ENCODE data around the gene FBXO39. TPM values are rescaled to one million over a fixed set of nuclear protein-coding genes. Genes with fewer than 3 reads are reported as not detected.
"Not testable (repeated sequence)": the region's sequence is repeated elsewhere in the genome, so short reads cannot be mapped to it uniquely, and the experiment has no call there.

FBXO39 gene
- total RNA-seq, 1 donor, result 0.36 TPM

- no peak overlapping the region for H3K4me3 ChIP-seq (ENCODE audit: insufficient read depth, low read length)
- no peaks in the 10 kb centered on the region for H3K27me3 ChIP-seq (ENCODE audit: insufficient read depth, low read length)
- H3K4me2 ChIP-seq (ENCODE audit: insufficient read depth, low read length), result no peak overlapping the region
- no peak overlapping the region for H2AFZ ChIP-seq (ENCODE audit: low read length)
- no peak overlapping the region for H3K27ac ChIP-seq (ENCODE audit: low read depth, low read length)
- DNase-seq (ENCODE audit: insufficient read length, low spot score, missing footprints), result no peak
- H4K20me1 ChIP-seq (ENCODE audit: insufficient read depth, low read length), result no peaks in the 10 kb centered on the region
- no peak for TF ChIP-seq CTCF (IDR thresholded peaks at IDR 0.05; ENCODE audit: extremely low read depth, low read depth, low read length)
- H3K9me3 ChIP-seq (ENCODE audit: low read depth, low read length), result no peaks in the 10 kb centered on the region
- no peaks in the 10 kb centered on the region for H3K79me2 ChIP-seq (ENCODE audit: insufficient read depth, low read length)
- H3K36me3 ChIP-seq (ENCODE audit: insufficient read depth, low read length), result peaks cover 10% of the 10 kb centered on the region
- H3K4me1 ChIP-seq (ENCODE audit: insufficient read depth, low read length), result peaks cover 1% of the 10 kb centered on the region
Observed at GRCh38 chr17:6761779-6762178, 14.2 kb upstream of the FBXO39 start.

GRCh38 chr17:6768447-6768846, 7.6 kb upstream of the FBXO39 start:
- no peak for DNase-seq (ENCODE audit: insufficient read length, low spot score, missing footprints)
- H3K36me3 ChIP-seq (ENCODE audit: insufficient read depth, low read length), result peaks cover 46% of the 10 kb centered on the region
- H3K4me1 ChIP-seq (ENCODE audit: insufficient read depth, low read length), result no peaks in the 10 kb centered on the region
- no peaks in the 10 kb centered on the region for H3K79me2 ChIP-seq (ENCODE audit: insufficient read depth, low read length)
- no peak overlapping the region for H3K4me2 ChIP-seq (ENCODE audit: insufficient read depth, low read length)
- H2AFZ ChIP-seq (ENCODE audit: low read length), result no peak overlapping the region
- no peak overlapping the region for H3K4me3 ChIP-seq (ENCODE audit: insufficient read depth, low read length)
- TF ChIP-seq CTCF (IDR thresholded peaks at IDR 0.05; ENCODE audit: extremely low read depth, low read depth, low read length), result no peak
- H3K9me3 ChIP-seq (ENCODE audit: low read depth, low read length), result no peaks in the 10 kb centered on the region
- H3K27me3 ChIP-seq (ENCODE audit: insufficient read depth, low read length), result no peaks in the 10 kb centered on the region
- H3K27ac ChIP-seq (ENCODE audit: low read depth, low read length), result no peak overlapping the region
- H4K20me1 ChIP-seq (ENCODE audit: insufficient read depth, low read length), result no peaks in the 10 kb centered on the region

GRCh38 chr17:6772016-6772415, 4.0 kb upstream of the FBXO39 start:
- Histone ChIP-seq H3K9me3 (ENCODE audit: low read depth, low read length) (no peaks in the 10 kb centered on the region), H3K4me3 (ENCODE audit: insufficient read depth, low read length) (no peak overlapping the region), H3K4me2 (ENCODE audit: insufficient read depth, low read length) (no peak overlapping the region), H3K4me1 (ENCODE audit: insufficient read depth, low read length) (no peaks in the 10 kb centered on the region), H3K36me3 (ENCODE audit: insufficient read depth, low read length) (peaks cover 41% of the 10 kb centered on the region), H3K27me3 (ENCODE audit: insufficient read depth, low read length) (peaks cover 18% of the 10 kb centered on the region), H3K79me2 (ENCODE audit: insufficient read depth, low read length) (no peaks in the 10 kb centered on the region), H2AFZ (ENCODE audit: low read length) (no peak overlapping the region), H3K27ac (ENCODE audit: low read depth, low read length) (no peak overlapping the region), H4K20me1 (ENCODE audit: insufficient read depth, low read length) (no peaks in the 10 kb centered on the region)
- DNase-seq (ENCODE audit: insufficient read length, low spot score, missing footprints), result no peak
- TF ChIP-seq CTCF (IDR thresholded peaks at IDR 0.05; ENCODE audit: extremely low read depth, low read depth, low read length), result no peak

- not testable (repeated sequence) for H3K4me1 ChIP-seq (ENCODE audit: insufficient read depth, low read length); DNase-seq (ENCODE audit: insufficient read length, low spot score, missing footprints); H4K20me1 ChIP-seq (ENCODE audit: insufficient read depth, low read length); H3K4me3 ChIP-seq (ENCODE audit: insufficient read depth, low read length); H3K4me2 ChIP-seq (ENCODE audit: insufficient read depth, low read length); H2AFZ ChIP-seq (ENCODE audit: low read length); H3K79me2 ChIP-seq (ENCODE audit: insufficient read depth, low read length); H3K9me3 ChIP-seq (ENCODE audit: low read depth, low read length); H3K27ac ChIP-seq (ENCODE audit: low read depth, low read length)
- peaks cover 37% of the 10 kb centered on the region for H3K27me3 ChIP-seq (ENCODE audit: insufficient read depth, low read length)
- H3K36me3 ChIP-seq (ENCODE audit: insufficient read depth, low read length), result peaks cover 23% of the 10 kb centered on the region
Observed at GRCh38 chr17:6774906-6775305, 1.1 kb upstream of the FBXO39 start.

Data from osteoblast (primary cell).